Lower leg skin (tissue), 3 donors: ENCODE measurements around the gene TTC17.

Experiments used
- CTCF ChIP-seq, 3 donors: fragments of 450-650 bp; IDR thresholded peaks; one replicate each; pipeline ENCODE4 v1.5.1; 2016; ENCODE audit warnings: antibody characterized with exemption in 3 of 3, mild to moderate bottlenecking in 3 of 3, moderate library complexity in 2 of 3
- POLR2A ChIP-seq, 2 donors: fragments of 450-650 bp; IDR thresholded peaks; one replicate each; pipeline ENCODE4 v1.6.1; 2016 to 2017; ENCODE audit warnings: antibody characterized with exemption in 2 of 2, mild to moderate bottlenecking in 1 of 2, moderate library complexity in 1 of 2

GRCh38 chr11:43377389-43377788 is 18.7 kb downstream of the TTC17 start:
- TF ChIP-seq CTCF (IDR thresholded peaks at IDR 0.05) (no peak), POLR2A (IDR thresholded peaks at IDR 0.05) (no peak)
